ENCODE data around the gene EYS. TPM values are rescaled to one million over a fixed set of nuclear protein-coding genes. Genes with fewer than 3 reads are reported as not detected.

EYS gene
- total RNA-seq, 1 donor from 2014 or later: not detected

- Mint-ChIP-seq H3K27me3 (ENCODE audit: unreplicated experiment) (peaks cover 9% of the 10 kb centered on the region), H3K36me3 (ENCODE audit: unreplicated experiment) (no peaks in the 10 kb centered on the region), H3K9me3 (ENCODE audit: unreplicated experiment) (no peaks in the 10 kb centered on the region), H3K27ac (ENCODE audit: unreplicated experiment) (no peak overlapping the region), H3K4me3 (ENCODE audit: unreplicated experiment) (no peak overlapping the region), H3K4me1 (ENCODE audit: unreplicated experiment) (no peaks in the 10 kb centered on the region)
- DNase-seq (ENCODE audit: extremely low spot score, unreplicated experiment): no peak
- TF ChIP-seq CTCF (IDR thresholded peaks at IDR 0.05): no peak
Measured at GRCh38 chr6:64553249-64553786, 1153.7 kb downstream of the EYS start.

GRCh38 chr6:64547594-64548268, 1159.3 kb downstream of the EYS start:
- Mint-ChIP-seq H3K27ac (ENCODE audit: unreplicated experiment) (no peak overlapping the region), H3K36me3 (ENCODE audit: unreplicated experiment) (no peaks in the 10 kb centered on the region), H3K4me3 (ENCODE audit: unreplicated experiment) (no peak overlapping the region), H3K9me3 (ENCODE audit: unreplicated experiment) (peaks cover 3% of the 10 kb centered on the region), H3K27me3 (ENCODE audit: unreplicated experiment) (peaks cover 9% of the 10 kb centered on the region), H3K4me1 (ENCODE audit: unreplicated experiment) (no peaks in the 10 kb centered on the region)
- no peak for TF ChIP-seq CTCF (IDR thresholded peaks at IDR 0.05)
- DNase-seq (ENCODE audit: extremely low spot score, unreplicated experiment): peak; percentile 83

GRCh38 chr6:64539917-64540316, 1167.1 kb downstream of the EYS start:
- H3K36me3 Mint-ChIP-seq (ENCODE audit: unreplicated experiment): no peaks in the 10 kb centered on the region
- H3K27ac Mint-ChIP-seq (ENCODE audit: unreplicated experiment): no peak overlapping the region
- H3K4me3 Mint-ChIP-seq (ENCODE audit: unreplicated experiment): no peak overlapping the region
- H3K27me3 Mint-ChIP-seq (ENCODE audit: unreplicated experiment): peaks cover 37% of the 10 kb centered on the region
- H3K4me1 Mint-ChIP-seq (ENCODE audit: unreplicated experiment): no peaks in the 10 kb centered on the region
- DNase-seq (ENCODE audit: extremely low spot score, unreplicated experiment): no peak
- TF ChIP-seq CTCF (IDR thresholded peaks at IDR 0.05): no peak
- H3K9me3 Mint-ChIP-seq (ENCODE audit: unreplicated experiment): peaks cover 3% of the 10 kb centered on the region

GRCh38 chr6:64538722-64539121, 1168.3 kb downstream of the EYS start:
- TF ChIP-seq CTCF (IDR thresholded peaks at IDR 0.05): no peak
- Mint-ChIP-seq H3K27me3 (ENCODE audit: unreplicated experiment) (peaks cover 36% of the 10 kb centered on the region), H3K9me3 (ENCODE audit: unreplicated experiment) (no peaks in the 10 kb centered on the region), H3K4me3 (ENCODE audit: unreplicated experiment) (no peak overlapping the region), H3K36me3 (ENCODE audit: unreplicated experiment) (no peaks in the 10 kb centered on the region), H3K4me1 (ENCODE audit: unreplicated experiment) (no peaks in the 10 kb centered on the region), H3K27ac (ENCODE audit: unreplicated experiment) (no peak overlapping the region)
- no peak for DNase-seq (ENCODE audit: extremely low spot score, unreplicated experiment)

GRCh38 chr6:64527899-64528298, 1179.1 kb downstream of the EYS start:
- Mint-ChIP-seq H3K9me3 (ENCODE audit: unreplicated experiment) (peaks cover 16% of the 10 kb centered on the region), H3K27ac (ENCODE audit: unreplicated experiment) (no peak overlapping the region), H3K27me3 (ENCODE audit: unreplicated experiment) (peaks cover 16% of the 10 kb centered on the region), H3K4me1 (ENCODE audit: unreplicated experiment) (peaks cover 3% of the 10 kb centered on the region), H3K36me3 (ENCODE audit: unreplicated experiment) (no peaks in the 10 kb centered on the region), H3K4me3 (ENCODE audit: unreplicated experiment) (no peak overlapping the region)
- DNase-seq (ENCODE audit: extremely low spot score, unreplicated experiment): no peak
- no peak for TF ChIP-seq CTCF (IDR thresholded peaks at IDR 0.05)
